Mammary epithelial cell (primary cell): ENCODE results near the gene SLC35F1.

Source experiments
- CTCF ChIP-seq, 2 donors: IDR thresholded peaks in 1 of 2; conservative IDR thresholded peaks in 1 of 2; 2 replicates each; pipeline ENCODE4 v1.5.1; 2011 to 2012; ENCODE audit warnings: inconsistent platforms in 2 of 2, low read length in 2 of 2, mild to moderate bottlenecking in 2 of 2, control low read depth in 1 of 2, low read depth in 1 of 2; ENCODE audit not compliant: insufficient read depth in 1 of 2; ENCODE audit errors: extremely low read depth in 1 of 2
- EZH2 ChIP-seq: IDR thresholded peaks from 2 replicates; pipeline ENCODE4 v1.6.1; 2012; ENCODE audit warnings: low read length, inconsistent platforms, borderline replicate concordance

- TF ChIP-seq CTCF (conservative IDR thresholded peaks at IDR 0.05 in 1 of 2, IDR thresholded peaks at IDR 0.05 in 1 of 2; ENCODE audit: extremely low read depth in 1 of 2, insufficient read depth in 1 of 2, low read depth in 1 of 2, low read length in 2 of 2), result no peak
- no peak for TF ChIP-seq EZH2
Observed at GRCh38 chr6:118165500-118165899, 258.4 kb downstream of the SLC35F1 start.
